Epithelial cell of prostate (primary cell): Measurements from ENCODE around the gene AGBL4.

Experiments used
- DNase-seq: peaks from one replicate; pipeline ENCODE4 v3.0.0-alpha.2; 2011; ENCODE audit warnings: low read depth, low spot score
- H3K27ac ChIP-seq: fragments of 450-650 bp; 2 replicates; pipeline ENCODE4 v1.5.1; 2017; ENCODE audit warnings: mild to moderate bottlenecking

The AGBL4 gene

GRCh38 chr1:48969971-48970370, 1053.8 kb downstream of the AGBL4 start:
- H3K27ac ChIP-seq = no peak overlapping the region

GRCh38 chr1:48967318-48967717, 1056.4 kb downstream of the AGBL4 start:
- no peak overlapping the region for H3K27ac ChIP-seq
- DNase-seq = no peak

More at GRCh38 chr1:48969971-48970370, 1053.8 kb downstream of the AGBL4 start:
- DNase-seq = no peak

GRCh38 chr1:48966583-48966982, 1057.2 kb downstream of the AGBL4 start:
- H3K27ac ChIP-seq = no peak overlapping the region
- no peak for DNase-seq

- H3K27ac ChIP-seq = no peak overlapping the region
- DNase-seq = no peak
These were observed 1063.4 kb downstream of the AGBL4 start for GRCh38 chr1:48960320-48960719.

GRCh38 chr1:48955774-48956173, 1068.0 kb downstream of the AGBL4 start:
- DNase-seq = no peak
- no peak overlapping the region for H3K27ac ChIP-seq

GRCh38 chr1:48953617-48954016, 1070.1 kb downstream of the AGBL4 start:
- DNase-seq = no peak
- no peak overlapping the region for H3K27ac ChIP-seq

- no peak overlapping the region for H3K27ac ChIP-seq
- DNase-seq = no peak
These were observed 1075.2 kb downstream of the AGBL4 start for GRCh38 chr1:48948562-48948961.

- DNase-seq = no peak
- H3K27ac ChIP-seq = no peak overlapping the region
These were observed 1075.8 kb downstream of the AGBL4 start for GRCh38 chr1:48947761-48948537.

GRCh38 chr1:48946070-48946469, 1077.7 kb downstream of the AGBL4 start:
- no peak overlapping the region for H3K27ac ChIP-seq
- DNase-seq = no peak

- H3K27ac ChIP-seq = no peak overlapping the region
- no peak for DNase-seq
These were observed 1078.9 kb downstream of the AGBL4 start for GRCh38 chr1:48944811-48945210.

GRCh38 chr1:48943826-48944225, 1079.9 kb downstream of the AGBL4 start:
- no peak for DNase-seq
- H3K27ac ChIP-seq = no peak overlapping the region

- no peak for DNase-seq
- no peak overlapping the region for H3K27ac ChIP-seq
These were observed 1080.4 kb downstream of the AGBL4 start for GRCh38 chr1:48943393-48943792.

GRCh38 chr1:48940962-48941732, 1082.6 kb downstream of the AGBL4 start:
- DNase-seq = no peak
- H3K27ac ChIP-seq = no peak overlapping the region

GRCh38 chr1:48940354-48940753, 1083.4 kb downstream of the AGBL4 start:
- H3K27ac ChIP-seq = no peak overlapping the region

GRCh38 chr1:48939828-48940227, 1083.9 kb downstream of the AGBL4 start:
- H3K27ac ChIP-seq = no peak overlapping the region
- DNase-seq = no peak

More at GRCh38 chr1:48940354-48940753, 1083.4 kb downstream of the AGBL4 start:
- DNase-seq = no peak

- no peak overlapping the region for H3K27ac ChIP-seq
- no peak for DNase-seq
These were observed 1084.7 kb downstream of the AGBL4 start for GRCh38 chr1:48939042-48939441.

- no peak overlapping the region for H3K27ac ChIP-seq
- DNase-seq = no peak
These were observed 1086.0 kb downstream of the AGBL4 start for GRCh38 chr1:48937732-48938131.

GRCh38 chr1:48936436-48936835, 1087.3 kb downstream of the AGBL4 start:
- H3K27ac ChIP-seq = no peak overlapping the region
- DNase-seq = no peak

GRCh38 chr1:48932366-48932765, 1091.4 kb downstream of the AGBL4 start:
- no peak overlapping the region for H3K27ac ChIP-seq
- DNase-seq = no peak

GRCh38 chr1:48931506-48932192, 1092.1 kb downstream of the AGBL4 start:
- DNase-seq = no peak
- no peak overlapping the region for H3K27ac ChIP-seq

GRCh38 chr1:48930011-48930410, 1093.7 kb downstream of the AGBL4 start:
- DNase-seq = no peak
- no peak overlapping the region for H3K27ac ChIP-seq
